Activated CD8-positive, alpha-beta T cell treated with anti-CD3 and anti-CD28 coated beads for 36 hours (primary cell): ENCODE results near the gene TTLL5. TPM values are rescaled to one million over a fixed set of nuclear protein-coding genes. Genes with fewer than 3 reads are reported as not detected.

ENCODE experiments used
- ATAC-seq: fragments of 200-7000 bp; cut with Tn5 transposase; one replicate; pipeline ENCODE4 v1.10.0; 2021; ENCODE audit warnings: mild to moderate bottlenecking, moderate library complexity
- CTCF ChIA-PET: fragments of 350-600 bp; sonication (Branson Sonifier 250); formaldehyde crosslinking; loops from one replicate; lab custom pipeline; 2021; ENCODE audit warnings: antibody characterized with exemption; lab: Charles Lee
- POLR2A ChIA-PET: fragments of 350-600 bp; sonication (Branson Sonifier 250); formaldehyde crosslinking; loops from one replicate; lab custom pipeline; 2021; ENCODE audit warnings: antibody characterized with exemption; lab: Charles Lee
- DNase-seq: peaks from one replicate; pipeline ENCODE4 v3.0.0-alpha.2; 2020
- H3K27ac Mint-ChIP-seq: one replicate; pipeline ENCODE4 v1.8.0; 2021; ENCODE audit warnings: mild to moderate bottlenecking, mixed read lengths
- H3K27me3 Mint-ChIP-seq: one replicate; pipeline ENCODE4 v1.8.0; 2021; ENCODE audit warnings: mixed read lengths
- H3K36me3 Mint-ChIP-seq: one replicate; pipeline ENCODE4 v1.8.0; 2021; ENCODE audit warnings: low read depth, mixed read lengths
- H3K4me1 Mint-ChIP-seq: one replicate; pipeline ENCODE4 v1.8.0; 2021; ENCODE audit warnings: low read depth, mixed read lengths
- H3K4me3 Mint-ChIP-seq: one replicate; pipeline ENCODE4 v1.8.0; 2021; ENCODE audit warnings: mild to moderate bottlenecking, moderate library complexity, mixed read lengths
- H3K9me3 Mint-ChIP-seq: one replicate; pipeline ENCODE4 v1.8.0; 2021; ENCODE audit warnings: mixed read lengths
- CTCF ChIP-seq: fragments of 200-600 bp; IDR thresholded peaks from one replicate; pipeline ENCODE4 v1.8.0; 2022; ENCODE audit warnings: antibody characterized with exemption, mild to moderate bottlenecking
- intact Hi-C: fragments of 100-400 bp; cut with micrococcal nuclease; formaldehyde crosslinking; loops from one replicate; pipeline ENCODE4 v1.10.0; 2022
- total RNA-seq, 2 experiments: library from RNA; stranded (reverse); gene quantifications; one replicate each; pipeline ENCODE4 v1.2.3, GENCODE V29; 2021

TTLL5 gene
- total RNA-seq, 2 experiments from 2014 or later: 23.6 to 27.2 TPM

GRCh38 chr14:75824318-75824717 is 163.3 kb downstream of the TTLL5 start:
- peaks cover 3% of the 10 kb centered on the region for H3K4me1 Mint-ChIP-seq
- H3K9me3 Mint-ChIP-seq: no peaks in the 10 kb centered on the region
- H3K4me3 Mint-ChIP-seq: no peak overlapping the region
- no peaks in the 10 kb centered on the region for H3K27me3 Mint-ChIP-seq
- ChIA-PET CTCF (interaction anchor here (0.9 kb wide), 1 partner anchor 19 kb away, joined by 3 read pairs; no protein-coding TSS in a partner anchor), POLR2A (interaction anchor here (1.7 kb wide), 1 partner anchor 12 kb away, joined by 5 read pairs; no protein-coding TSS in a partner anchor)
- no peak overlapping the region for H3K27ac Mint-ChIP-seq
- DNase-seq: no peak
- no peak for TF ChIP-seq CTCF
- peaks cover 8% of the 10 kb centered on the region for H3K36me3 Mint-ChIP-seq
- no peak for ATAC-seq
- intact Hi-C loops: no loop called here

DNA sequence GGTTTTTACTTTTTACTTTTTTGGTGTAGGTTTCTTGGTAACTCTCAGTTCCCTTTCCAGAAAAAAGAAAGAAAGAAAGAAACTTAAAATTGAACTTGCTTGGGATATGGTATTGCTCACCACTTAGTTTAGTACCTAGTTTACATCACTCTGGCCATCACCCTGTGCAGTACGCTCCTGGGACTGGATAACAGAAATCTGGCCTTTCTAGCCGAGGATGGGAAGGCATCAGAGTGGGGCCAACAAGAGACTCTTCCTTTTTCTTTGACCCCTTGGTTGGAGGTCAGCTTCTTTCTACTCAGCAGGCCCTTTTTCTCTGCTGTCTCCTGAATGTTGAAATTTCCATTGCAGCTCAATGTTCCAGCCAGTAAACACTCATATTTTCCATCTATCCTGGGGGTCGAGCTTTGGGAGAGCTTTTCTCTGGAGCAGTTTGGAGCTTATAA is 164.1 kb downstream of the TTLL5 start:
- Mint-ChIP-seq H3K36me3 (peaks cover 8% of the 10 kb centered on the region), H3K4me1 (peaks cover 3% of the 10 kb centered on the region), H3K27me3 (no peaks in the 10 kb centered on the region), H3K9me3 (no peaks in the 10 kb centered on the region), H3K27ac (no peak overlapping the region), H3K4me3 (no peak overlapping the region)
- ChIA-PET POLR2A (interaction anchor here (1.7 kb wide), 1 partner anchor 13 kb away, joined by 5 read pairs; no protein-coding TSS in a partner anchor), CTCF (interaction anchor here (0.9 kb wide), 1 partner anchor 18 kb away, joined by 3 read pairs; no protein-coding TSS in a partner anchor)
- DNase-seq: no peak
- intact Hi-C loops: no loop called here
- TF ChIP-seq CTCF: no peak
- ATAC-seq: no peak

DNA sequence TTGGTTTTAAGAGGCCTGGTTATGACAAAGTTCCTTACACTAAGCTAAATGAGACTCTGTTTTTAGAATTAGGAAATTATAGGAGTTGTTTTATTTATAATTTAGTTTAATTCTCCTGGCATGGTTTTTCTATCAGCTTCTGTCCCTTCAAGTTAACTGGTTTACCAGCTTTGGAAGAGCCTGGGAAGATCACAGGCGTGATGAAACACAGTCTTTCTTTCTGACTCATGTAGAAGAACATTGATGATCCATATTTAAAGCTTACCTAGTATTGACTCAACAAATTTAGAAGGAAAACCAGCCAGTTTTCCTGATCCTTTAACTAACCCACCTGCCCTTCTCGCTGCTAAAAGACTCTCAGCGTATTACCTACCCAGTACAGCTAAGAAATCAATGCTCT is 165.6 kb downstream of the TTLL5 start:
- no peak overlapping the region for H3K27ac Mint-ChIP-seq
- no peaks in the 10 kb centered on the region for H3K27me3 Mint-ChIP-seq
- POLR2A ChIA-PET: no interaction called here
- peaks cover 4% of the 10 kb centered on the region for H3K36me3 Mint-ChIP-seq
- ATAC-seq: no peak
- H3K4me1 Mint-ChIP-seq: peaks cover 8% of the 10 kb centered on the region
- no peak for TF ChIP-seq CTCF
- no peaks in the 10 kb centered on the region for H3K9me3 Mint-ChIP-seq
- intact Hi-C loops: no loop called here
- CTCF ChIA-PET: interaction anchor here (0.8 to 1.3 kb wide), 2 partner anchors 10 to 80 kb away, joined by 3 to 4 read pairs; no protein-coding TSS in a partner anchor
- no peak for DNase-seq
- no peak overlapping the region for H3K4me3 Mint-ChIP-seq

GRCh38 chr14:75827331-75827730 is 166.3 kb downstream of the TTLL5 start:
- POLR2A ChIA-PET: no interaction called here
- Mint-ChIP-seq H3K9me3 (no peaks in the 10 kb centered on the region), H3K36me3 (peaks cover 4% of the 10 kb centered on the region), H3K4me3 (no peak overlapping the region), H3K4me1 (peaks cover 14% of the 10 kb centered on the region), H3K27ac (no peak overlapping the region), H3K27me3 (no peaks in the 10 kb centered on the region)
- DNase-seq (no peak), ATAC-seq (no peak)
- CTCF ChIA-PET: interaction anchor here (0.8 to 1.3 kb wide), 2 partner anchors 11 to 79 kb away, joined by 3 to 4 read pairs; no protein-coding TSS in a partner anchor
- intact Hi-C loops: no loop called here
- no peak for TF ChIP-seq CTCF

DNA sequence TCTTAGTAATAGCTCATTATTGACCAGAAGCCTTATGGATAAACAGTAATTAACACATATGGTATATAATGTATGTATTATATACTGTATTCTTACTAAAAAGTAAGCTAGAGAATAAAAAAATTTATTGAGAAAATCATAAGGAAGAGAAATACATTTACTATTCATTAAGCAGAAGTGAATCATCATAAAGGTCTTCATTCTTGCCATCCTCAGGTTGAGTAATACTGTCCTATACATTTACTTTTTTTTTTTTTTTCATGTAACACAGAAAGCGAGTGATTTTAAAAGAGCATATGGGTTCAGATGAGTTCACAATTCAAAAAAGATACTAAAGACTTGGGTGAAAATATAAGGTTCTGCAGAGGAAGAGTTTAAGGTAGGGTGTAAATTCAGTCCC is 168.3 kb downstream of the TTLL5 start:
- peaks cover 12% of the 10 kb centered on the region for H3K4me1 Mint-ChIP-seq
- intact Hi-C loops: no loop called here
- H3K27me3 Mint-ChIP-seq: no peaks in the 10 kb centered on the region
- H3K27ac Mint-ChIP-seq: no peak overlapping the region
- H3K36me3 Mint-ChIP-seq: peaks cover 1% of the 10 kb centered on the region
- CTCF ChIA-PET: interaction anchor here (1.4 kb wide), 1 partner anchor 77 kb away, joined by 3 read pairs; no protein-coding TSS in a partner anchor
- TF ChIP-seq CTCF: no peak
- no peak overlapping the region for H3K4me3 Mint-ChIP-seq
- ATAC-seq (no peak), DNase-seq (no peak)
- POLR2A ChIA-PET: no interaction called here
- no peaks in the 10 kb centered on the region for H3K9me3 Mint-ChIP-seq
